K562 (cell line): ENCODE results near the gene RNF217. TPM values are rescaled to one million over a fixed set of nuclear protein-coding genes. Genes with fewer than 3 reads are reported as not detected.

Experiments
- ATF7 ChIP-seq: fragments of 450-650 bp; IDR thresholded peaks from 2 replicates; pipeline ENCODE4 v1.7.1; 2014; ENCODE audit warnings: mild to moderate bottlenecking, moderate library complexity
- CBFA2T3 ChIP-seq: fragments of 450-650 bp; IDR thresholded peaks from 2 replicates; pipeline ENCODE4 v1.6.1; 2017
- HDAC3 ChIP-seq: fragments of 450-650 bp; IDR thresholded peaks from 2 replicates; pipeline ENCODE4 v1.6.1; 2018; ENCODE audit warnings: borderline replicate concordance, mild to moderate bottlenecking, moderate library complexity; ENCODE audit not compliant: partially characterized antibody
- NFRKB ChIP-seq: fragments of 450-650 bp; IDR thresholded peaks from 2 replicates; pipeline ENCODE4 v1.6.1; 2016; ENCODE audit warnings: low read depth
- RAD21 ChIP-seq, 2 experiments: fragments of 250-450 bp in 1 of 2; fragments of 450-650 bp in 1 of 2; sonication (Bioruptor Pico) in 1 of 2; formaldehyde crosslinking in 1 of 2; IDR thresholded peaks in 1 of 2; conservative IDR thresholded peaks in 1 of 2; 2 replicates each; pipeline versions ENCODE4 v1.4.0 to v1.8.0; 2020 to 2022; ENCODE audit warnings: mild to moderate bottlenecking in 2 of 2, moderate library complexity in 1 of 2
- SMAD1 ChIP-seq: fragments of 150-350 bp; IDR thresholded peaks from 2 replicates; pipeline ENCODE4 v1.6.1; 2014; ENCODE audit warnings: low read length, low read depth; ENCODE audit not compliant: partially characterized antibody
- XRCC4 ChIP-seq: IDR thresholded peaks from one replicate; pipeline ENCODE4 v1.6.1; 2011; ENCODE audit not compliant: insufficient read depth, insufficient read length; ENCODE audit errors: extremely low read depth
- ZNF589 ChIP-seq: fragments of 200-800 bp; sonication (Bioruptor generic); IDR thresholded peaks from 2 replicates; pipeline ENCODE4 v1.6.1; 2016; ENCODE audit warnings: low read depth, missing genetic modification characterization, missing compliant biosample characterization
- polyA plus RNA-seq, 8 experiments: library from polyadenylated mRNA; depleted of rRNA in 4 of 8; stranded (reverse) in 5 of 8; unstranded in 3 of 8; fragments of >200 nt; fragmentation: Nextera tagmentation in 2 of 8; fragmentation: Illumina TruSeq in 1 of 8; extraction: Ambion mirVana in 2 of 8; extraction: Trizol in 1 of 8; gene quantifications; 2 replicates each; pipeline versions ENCODE4 v1.2.1 to v1.2.3, GENCODE V29; 2011 to 2014; ENCODE audit warnings: inconsistent platforms in 1 of 8, missing spikeins in 1 of 8
- total RNA-seq, 7 experiments: library from RNA; depleted of rRNA in 6 of 7; stranded (reverse); fragments of >200 nt in 6 of 7; fragmentation: Illumina TruSeq in 2 of 7; extraction: Trizol in 2 of 7; gene quantifications; 2 replicates each; pipeline versions ENCODE4 v1.2.1 to v1.2.3, GENCODE V29; 2011 to 2021; ENCODE audit warnings: low replicate concordance in 1 of 7
- TF ChIP-seq, protein P1 (sequence below): fragments of 250-450 bp; sonication (Bioruptor Pico); IDR thresholded peaks from 2 replicates; pipeline ENCODE4 v1.8.0; 2022; ENCODE audit warnings: inconsistent platforms, mild to moderate bottlenecking, moderate library complexity, borderline replicate concordance
- TF ChIP-seq, protein P2 (sequence below): sonication (generic); formaldehyde crosslinking; IDR thresholded peaks from 2 replicates; pipeline ENCODE4 v1.8.0; 2022; ENCODE audit warnings: mild to moderate bottlenecking, low read depth, missing genetic modification reagents

The RNF217 gene
- total and polyA plus RNA-seq, 9 of the 15 experiments (the other 6 are each of a cell fraction or from before 2014, with no cell fraction given) = 2.9 to 25.6 (median 12.0) TPM

DNA sequence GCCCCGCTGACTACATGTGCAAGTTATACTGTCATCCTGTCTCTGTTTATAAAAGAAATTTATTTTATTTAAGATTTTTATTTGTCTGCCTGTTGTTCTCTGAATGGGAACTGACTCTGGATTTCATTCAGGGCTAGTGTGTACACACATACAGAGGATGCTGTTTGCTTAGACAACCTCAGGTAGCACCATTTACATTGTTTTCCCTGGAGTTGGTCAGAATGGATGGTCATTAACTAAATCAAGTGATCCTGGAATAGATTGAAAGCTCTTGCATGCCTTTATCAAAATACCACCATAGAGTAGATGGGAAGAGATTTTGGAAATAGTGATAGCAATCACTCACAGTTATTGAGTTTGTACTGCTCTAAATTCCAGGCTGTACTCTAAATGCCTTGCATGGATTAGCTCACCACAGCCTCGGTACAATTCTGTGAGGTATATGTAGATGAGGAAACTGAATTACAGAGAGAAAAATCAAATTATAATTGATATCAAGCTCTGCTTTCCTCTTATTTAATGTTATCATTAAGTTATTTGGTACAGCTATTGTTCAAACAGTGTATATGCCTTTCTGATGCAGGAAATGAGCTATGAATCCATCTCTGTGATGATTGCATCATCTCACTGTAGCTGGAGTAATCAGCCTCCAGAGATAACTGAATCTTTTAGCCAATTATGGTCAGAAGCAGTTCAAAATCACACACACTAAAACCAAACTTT, 51.9 kb downstream of the RNF217 start (continued):
- TF ChIP-seq, protein P1, sequence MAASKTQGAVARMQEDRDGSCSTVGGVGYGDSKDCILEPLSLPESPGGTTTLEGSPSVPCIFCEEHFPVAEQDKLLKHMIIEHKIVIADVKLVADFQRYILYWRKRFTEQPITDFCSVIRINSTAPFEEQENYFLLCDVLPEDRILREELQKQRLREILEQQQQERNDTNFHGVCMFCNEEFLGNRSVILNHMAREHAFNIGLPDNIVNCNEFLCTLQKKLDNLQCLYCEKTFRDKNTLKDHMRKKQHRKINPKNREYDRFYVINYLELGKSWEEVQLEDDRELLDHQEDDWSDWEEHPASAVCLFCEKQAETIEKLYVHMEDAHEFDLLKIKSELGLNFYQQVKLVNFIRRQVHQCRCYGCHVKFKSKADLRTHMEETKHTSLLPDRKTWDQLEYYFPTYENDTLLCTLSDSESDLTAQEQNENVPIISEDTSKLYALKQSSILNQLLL = no peak
- TF ChIP-seq RAD21 (CRISPR knock-in tag; conservative IDR thresholded peaks at IDR 0.05 in 1 of 2, IDR thresholded peaks at IDR 0.05 in 1 of 2) = peak in 1 of 2 experiments; percentile 22; a peak in 1 of 4 replicates
- no peak for TF ChIP-seq XRCC4
- TF ChIP-seq NFRKB = peak; percentile 49; the same call in 1 of the 2 replicates
- TF ChIP-seq CBFA2T3 = no peak
- TF ChIP-seq ZNF589 = peak; percentile 84; the same call in 1 of the 2 replicates
- no peak for TF ChIP-seq SMAD1
- TF ChIP-seq, protein P2, sequence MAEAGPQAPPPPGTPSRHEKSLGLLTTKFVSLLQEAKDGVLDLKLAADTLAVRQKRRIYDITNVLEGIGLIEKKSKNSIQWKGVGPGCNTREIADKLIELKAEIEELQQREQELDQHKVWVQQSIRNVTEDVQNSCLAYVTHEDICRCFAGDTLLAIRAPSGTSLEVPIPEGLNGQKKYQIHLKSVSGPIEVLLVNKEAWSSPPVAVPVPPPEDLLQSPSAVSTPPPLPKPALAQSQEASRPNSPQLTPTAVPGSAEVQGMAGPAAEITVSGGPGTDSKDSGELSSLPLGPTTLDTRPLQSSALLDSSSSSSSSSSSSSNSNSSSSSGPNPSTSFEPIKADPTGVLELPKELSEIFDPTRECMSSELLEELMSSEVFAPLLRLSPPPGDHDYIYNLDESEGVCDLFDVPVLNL (CRISPR knock-in tag) = no peak
- peak; percentile 93 for TF ChIP-seq ATF7
- TF ChIP-seq HDAC3 = peak; percentile 42
- TF ChIP-seq, all 486 proteins: peak for 60
